ENCODE data around the gene PHACTR3.

Gene PHACTR3

GRCh38 chr20:59776059-59776603, 171.8 kb downstream of the PHACTR3 start:
- H3K36me3 ChIP-seq, result no peaks in the 10 kb centered on the region
- H3K4me3 ChIP-seq, result no peak overlapping the region
- DNase-seq, result peak in 1 of 2 donors; percentile 21
- TF ChIP-seq CTCF (IDR thresholded peaks at IDR 0.05), result no peak
- no peaks in the 10 kb centered on the region for H3K4me1 ChIP-seq
- peaks cover 0 to 8% of the 10 kb centered on the region in 2 donors for H3K27me3 ChIP-seq
- no peak overlapping the region for H3K27ac ChIP-seq
- no peaks in the 10 kb centered on the region for H3K9me3 ChIP-seq
- intact Hi-C loops (cut with DNase I; ENCODE audit: low total_unique reads), result no loop called here

GRCh38 chr20:59776626-59777330, 172.4 kb downstream of the PHACTR3 start:
- no peak for TF ChIP-seq CTCF (IDR thresholded peaks at IDR 0.05)
- no peaks in the 10 kb centered on the region for H3K9me3 ChIP-seq
- no peaks in the 10 kb centered on the region for H3K4me1 ChIP-seq
- peak in 1 of 2 donors; percentile 29 for DNase-seq
- no peaks in the 10 kb centered on the region for H3K36me3 ChIP-seq
- no peak overlapping the region for H3K27ac ChIP-seq
- no peak overlapping the region for H3K4me3 ChIP-seq
- intact Hi-C loops (cut with DNase I; ENCODE audit: low total_unique reads), result no loop called here
- H3K27me3 ChIP-seq, result peaks cover 0 to 6% of the 10 kb centered on the region in 2 donors

GRCh38 chr20:59777331-59777725, 173.0 kb downstream of the PHACTR3 start:
- H3K4me1 ChIP-seq, result no peaks in the 10 kb centered on the region
- H3K27me3 ChIP-seq, result peaks cover 0 to 6% of the 10 kb centered on the region in 2 donors
- DNase-seq, result peak in 1 of 2 donors; percentile 21
- no peak for TF ChIP-seq CTCF (IDR thresholded peaks at IDR 0.05)
- intact Hi-C loops (cut with DNase I; ENCODE audit: low total_unique reads), result no loop called here
- no peaks in the 10 kb centered on the region for H3K36me3 ChIP-seq
- no peak overlapping the region for H3K4me3 ChIP-seq
- H3K9me3 ChIP-seq, result no peaks in the 10 kb centered on the region
- H3K27ac ChIP-seq, result no peak overlapping the region

GRCh38 chr20:59777814-59778575, 173.7 kb downstream of the PHACTR3 start:
- no peak overlapping the region for H3K4me3 ChIP-seq
- no peaks in the 10 kb centered on the region for H3K4me1 ChIP-seq
- no peak for TF ChIP-seq CTCF (IDR thresholded peaks at IDR 0.05)
- no peaks in the 10 kb centered on the region for H3K9me3 ChIP-seq
- no peak overlapping the region for H3K27ac ChIP-seq
- intact Hi-C loops (cut with DNase I; ENCODE audit: low total_unique reads), result no loop called here
- H3K36me3 ChIP-seq, result no peaks in the 10 kb centered on the region
- peaks cover 0 to 4% of the 10 kb centered on the region in 2 donors for H3K27me3 ChIP-seq
- peak in 1 of 2 donors; percentile 45 for DNase-seq

- H3K4me3 ChIP-seq, result no peak overlapping the region
- intact Hi-C loops (cut with DNase I; ENCODE audit: low total_unique reads), result no loop called here
- no peaks in the 10 kb centered on the region for H3K4me1 ChIP-seq
- no peaks in the 10 kb centered on the region for H3K9me3 ChIP-seq
- no peak overlapping the region for H3K27ac ChIP-seq
- peaks cover 0 to 5% of the 10 kb centered on the region in 2 donors for H3K27me3 ChIP-seq
- TF ChIP-seq CTCF (IDR thresholded peaks at IDR 0.05), result no peak
- H3K36me3 ChIP-seq, result no peaks in the 10 kb centered on the region
- DNase-seq, result peak in 1 of 2 donors; percentile 21
Measured at GRCh38 chr20:59778615-59779200, 174.4 kb downstream of the PHACTR3 start.

Data from tibial artery (tissue), 4 donors.